OCI-LY7 (cell line): ENCODE results near the gene HMSD. TPM values are rescaled to one million over a fixed set of nuclear protein-coding genes. Genes with fewer than 3 reads are reported as not detected.

Experiments used
- BruUV-seq: library from RNA; stranded (reverse); fragments of 400-500 nt; replicated peaks from 2 replicates; lab custom pipeline; 2021; lab: Mats Ljungman, UMichigan
- CTCF ChIA-PET: fragments of 300-600 bp; sonication (Branson Sonifier 250); formaldehyde crosslinking; loops from one replicate; lab custom pipeline; 2022; ENCODE audit warnings: antibody characterized with exemption; ENCODE audit not compliant: unreplicated experiment; lab: Charles Lee
- POLR2A ChIA-PET: fragments of 300-600 bp; sonication (Branson Sonifier 250); formaldehyde crosslinking; loops from one replicate; lab custom pipeline; 2022; ENCODE audit warnings: antibody characterized with exemption; lab: Charles Lee
- DNase-seq: peaks from one replicate; pipeline ENCODE4 v3.0.0-alpha.2; 2015; ENCODE audit warnings: low spot score
- H2AFZ ChIP-seq: fragments of 200-600 bp; sonication (generic), shearing (Covaris generic); 2 replicates; pipeline ENCODE4 v1.6.1; 2014; ENCODE audit warnings: mild to moderate bottlenecking, antibody characterized with exemption, low read length, moderate library complexity
- H3K27ac ChIP-seq: fragments of 200-600 bp; sonication (generic); 2 replicates; pipeline ENCODE4 v1.5.1; 2014; ENCODE audit warnings: mixed run types, low read depth, mild to moderate bottlenecking, moderate library complexity, low read length, inconsistent platforms; ENCODE audit not compliant: poor library complexity, severe bottlenecking
- H3K36me3 ChIP-seq: fragments of 200-600 bp; sonication (generic); 2 replicates; pipeline ENCODE4 v1.6.1; 2014; ENCODE audit warnings: mild to moderate bottlenecking, antibody characterized with exemption, low read length, moderate library complexity, mixed read lengths; ENCODE audit not compliant: insufficient read depth
- H3K4me1 ChIP-seq: fragments of 200-600 bp; sonication (generic); 2 replicates; pipeline ENCODE4 v1.5.1; 2014; ENCODE audit warnings: mild to moderate bottlenecking, low read length; ENCODE audit not compliant: insufficient read depth, poor library complexity, severe bottlenecking
- H3K4me2 ChIP-seq: fragments of 200-600 bp; sonication (generic); 2 replicates; pipeline ENCODE4 v1.6.1; 2014; ENCODE audit warnings: mild to moderate bottlenecking, low read length
- H3K4me3 ChIP-seq: fragments of 200-600 bp; sonication (generic); 2 replicates; pipeline ENCODE4 v1.5.1; 2014; ENCODE audit warnings: mild to moderate bottlenecking, low read depth, low read length; ENCODE audit not compliant: poor library complexity, severe bottlenecking
- H3K79me2 ChIP-seq: fragments of 200-600 bp; sonication (generic); 2 replicates; pipeline ENCODE4 v1.6.1; 2016; ENCODE audit warnings: low read depth, mild to moderate bottlenecking, low read length, moderate library complexity, mixed read lengths; ENCODE audit not compliant: insufficient read depth
- H3K9me2 ChIP-seq: fragments of 200-600 bp; sonication (generic); 2 replicates; pipeline ENCODE4 v1.6.1; 2016; ENCODE audit warnings: mild to moderate bottlenecking, low read length, mixed read lengths; ENCODE audit not compliant: insufficient read depth
- H3K9me3 ChIP-seq: fragments of 200-600 bp; sonication (generic); 2 replicates; pipeline ENCODE4 v1.6.1; 2014; ENCODE audit warnings: mild to moderate bottlenecking, mixed run types, low read length, mixed read lengths
- H4K20me1 ChIP-seq: fragments of 200-600 bp; sonication (generic); 2 replicates; pipeline ENCODE4 v1.6.1; 2014; ENCODE audit warnings: mild to moderate bottlenecking, antibody characterized with exemption, low read length, moderate library complexity, mixed read lengths; ENCODE audit not compliant: insufficient read depth
- EZH2phosphoT487 ChIP-seq: fragments of 200-600 bp; sonication (generic); IDR thresholded peaks from 2 replicates; pipeline ENCODE4 v1.6.1; 2018; ENCODE audit warnings: low read depth, borderline replicate concordance, mild to moderate bottlenecking, mixed run types, antibody characterized with exemption, low read length, moderate library complexity, mixed read lengths
- intact Hi-C: fragments of 100-400 bp; cut with micrococcal nuclease; formaldehyde crosslinking; loops from one replicate; pipeline ENCODE4 v1.10.0; 2022; ENCODE audit not compliant: unreplicated experiment
- total RNA-seq, 2 experiments: library from RNA; depleted of rRNA in 1 of 2; stranded (reverse); fragments of >200 nt in 1 of 2; shearing (Covaris generic) in 1 of 2; gene quantifications; 2 replicates each; pipeline ENCODE4 v1.2.3, GENCODE V29; 2014 to 2022
- TF ChIP-seq, protein P1 (sequence below): fragments of 200-600 bp; sonication (generic); conservative IDR thresholded peaks from 2 replicates; pipeline ENCODE4 v1.5.1; 2014; ENCODE audit warnings: mild to moderate bottlenecking, antibody characterized with exemption, low read length, moderate library complexity, mixed read lengths

The HMSD gene
- total RNA-seq, 2 experiments from 2014 or later = not detected

DNA sequence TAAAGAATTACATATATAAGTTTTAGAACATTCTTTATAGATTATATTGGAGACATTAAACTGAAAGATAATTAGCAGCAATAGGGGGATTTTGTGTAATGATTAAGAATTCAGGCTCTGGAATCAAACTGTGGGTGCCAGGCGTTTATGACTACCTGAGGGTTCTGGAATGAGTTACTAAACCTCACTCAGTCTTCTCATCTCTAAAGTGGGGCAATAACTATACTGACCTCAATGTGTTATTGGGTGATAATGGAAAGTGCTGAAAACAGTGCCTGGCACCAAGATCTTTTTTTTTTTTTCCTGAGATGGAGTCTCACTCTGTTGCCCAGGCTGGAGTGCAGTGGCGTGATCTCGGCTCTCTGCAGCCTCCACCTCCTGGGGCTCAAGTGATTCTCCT is 27.9 kb downstream of the HMSD start:
- Histone ChIP-seq H3K4me3 (no peak overlapping the region), H3K9me3 (no peaks in the 10 kb centered on the region), H3K27ac (no peak overlapping the region), H3K36me3 (no peaks in the 10 kb centered on the region), H4K20me1 (no peaks in the 10 kb centered on the region), H3K4me1 (peaks cover 9% of the 10 kb centered on the region), H2AFZ (no peak overlapping the region), H3K9me2 (no peaks in the 10 kb centered on the region), H3K4me2 (no peak overlapping the region), H3K79me2 (no peaks in the 10 kb centered on the region)
- DNase-seq = no peak
- intact Hi-C loops = no loop called here
- ChIA-PET POLR2A (no interaction called here), CTCF (no interaction called here)
- TF ChIP-seq, protein P1, sequence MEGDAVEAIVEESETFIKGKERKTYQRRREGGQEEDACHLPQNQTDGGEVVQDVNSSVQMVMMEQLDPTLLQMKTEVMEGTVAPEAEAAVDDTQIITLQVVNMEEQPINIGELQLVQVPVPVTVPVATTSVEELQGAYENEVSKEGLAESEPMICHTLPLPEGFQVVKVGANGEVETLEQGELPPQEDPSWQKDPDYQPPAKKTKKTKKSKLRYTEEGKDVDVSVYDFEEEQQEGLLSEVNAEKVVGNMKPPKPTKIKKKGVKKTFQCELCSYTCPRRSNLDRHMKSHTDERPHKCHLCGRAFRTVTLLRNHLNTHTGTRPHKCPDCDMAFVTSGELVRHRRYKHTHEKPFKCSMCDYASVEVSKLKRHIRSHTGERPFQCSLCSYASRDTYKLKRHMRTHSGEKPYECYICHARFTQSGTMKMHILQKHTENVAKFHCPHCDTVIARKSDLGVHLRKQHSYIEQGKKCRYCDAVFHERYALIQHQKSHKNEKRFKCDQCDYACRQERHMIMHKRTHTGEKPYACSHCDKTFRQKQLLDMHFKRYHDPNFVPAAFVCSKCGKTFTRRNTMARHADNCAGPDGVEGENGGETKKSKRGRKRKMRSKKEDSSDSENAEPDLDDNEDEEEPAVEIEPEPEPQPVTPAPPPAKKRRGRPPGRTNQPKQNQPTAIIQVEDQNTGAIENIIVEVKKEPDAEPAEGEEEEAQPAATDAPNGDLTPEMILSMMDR = no peak
- TF ChIP-seq EZH2phosphoT487 = no peak
- no TSS peak for BruUV-seq

DNA sequence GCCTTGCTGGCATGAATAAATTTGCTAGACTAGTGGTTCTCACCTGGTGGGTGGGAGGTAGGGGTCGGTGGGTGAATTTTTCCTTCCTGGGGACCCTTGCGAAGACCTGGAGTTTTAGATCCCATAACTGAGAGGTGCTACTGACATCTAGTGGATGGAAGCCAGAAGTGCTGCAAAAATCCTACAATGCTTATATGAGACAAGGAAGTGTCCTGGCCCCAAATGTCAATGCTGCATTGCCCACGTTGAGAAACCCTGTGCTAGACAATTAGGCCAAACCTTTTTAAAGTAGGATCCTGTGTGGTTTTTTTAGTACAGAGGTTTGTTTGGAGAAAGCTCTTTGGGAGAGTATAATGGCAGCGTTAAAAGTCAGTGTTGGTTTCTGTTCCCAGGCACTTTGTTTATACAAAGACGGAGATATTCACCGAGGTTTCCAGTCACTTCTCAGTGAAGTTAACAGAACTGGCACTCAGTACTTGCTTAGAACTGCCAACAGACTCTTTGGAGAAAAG is 30.4 kb downstream of the HMSD start:
- POLR2A ChIA-PET = no interaction called here
- DNase-seq = peak; percentile 54

DNA sequence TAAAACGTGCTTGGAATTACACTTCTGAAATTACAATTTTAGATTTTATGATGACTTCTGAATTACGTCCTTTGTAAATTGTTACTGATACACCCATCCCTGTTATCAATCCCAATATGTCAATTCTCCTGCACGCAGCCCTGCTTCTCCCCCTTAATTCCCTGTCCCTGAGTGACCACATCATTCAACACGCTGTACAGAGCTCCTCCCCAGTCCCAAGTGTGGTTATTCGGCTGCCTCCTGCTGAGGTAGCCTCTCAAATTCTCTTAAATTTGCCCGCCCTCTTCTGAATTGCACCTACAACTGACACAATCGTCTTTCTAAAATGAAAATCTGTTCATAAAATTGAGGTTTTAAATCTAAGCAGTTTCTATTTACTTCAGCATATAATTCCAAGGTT is 30.9 kb downstream of the HMSD start:
- no peak overlapping the region; the same call in 1 of the 2 replicates for H2AFZ ChIP-seq
- no peaks in the 10 kb centered on the region for H3K79me2 ChIP-seq
- TF ChIP-seq, protein P1 = no peak
- no peak for TF ChIP-seq EZH2phosphoT487
- no peaks in the 10 kb centered on the region for H4K20me1 ChIP-seq
- intact Hi-C loops = no loop called here
- H3K36me3 ChIP-seq = no peaks in the 10 kb centered on the region
- no peak overlapping the region for H3K27ac ChIP-seq
- no peaks in the 10 kb centered on the region for H3K9me2 ChIP-seq
- no peak overlapping the region for H3K4me2 ChIP-seq
- no TSS peak for BruUV-seq
- CTCF ChIA-PET = no interaction called here
- no peaks in the 10 kb centered on the region for H3K9me3 ChIP-seq
- DNase-seq = no peak
- POLR2A ChIA-PET = no interaction called here
- H3K4me1 ChIP-seq = peaks cover 9% of the 10 kb centered on the region
- no peak overlapping the region for H3K4me3 ChIP-seq

More for the DNA sequence above, 30.4 kb downstream of the HMSD start:
- H3K27ac ChIP-seq = no peak overlapping the region
- intact Hi-C loops = no loop called here
- H3K79me2 ChIP-seq = no peaks in the 10 kb centered on the region
- no TSS peak for BruUV-seq
- H3K9me2 ChIP-seq = no peaks in the 10 kb centered on the region
- TF ChIP-seq EZH2phosphoT487 = no peak
- TF ChIP-seq, protein P1 = peak; percentile 81
- H3K36me3 ChIP-seq = no peaks in the 10 kb centered on the region
- H2AFZ ChIP-seq = peak overlapping the region; percentile 67; the same call in 1 of the 2 replicates
- no peaks in the 10 kb centered on the region for H4K20me1 ChIP-seq
- CTCF ChIA-PET = no interaction called here
- no peaks in the 10 kb centered on the region for H3K9me3 ChIP-seq
- H3K4me3 ChIP-seq = no peak overlapping the region
- H3K4me1 ChIP-seq = peaks cover 9% of the 10 kb centered on the region
- H3K4me2 ChIP-seq = no peak overlapping the region; the same call in 1 of the 2 replicates
